ENCODE data around the gene PCDHB12.
"Not testable (repeated sequence)": the region's sequence is repeated elsewhere in the genome, so short reads cannot be mapped to it uniquely, and the experiment has no call there.

Gene PCDHB12

GRCh38 chr5:141201126-141201525, 7.4 kb upstream of the PCDHB12 start:
- DNase-seq (ENCODE audit: extremely low spot score, insufficient read length, low read depth); FAIRE-seq: not testable (repeated sequence)

- DNase-seq (ENCODE audit: extremely low spot score, insufficient read length, low read depth); FAIRE-seq: not testable (repeated sequence)
Measured at GRCh38 chr5:141201646-141202045, 6.9 kb upstream of the PCDHB12 start.

GRCh38 chr5:141210281-141210680, 1.8 kb downstream of the PCDHB12 start:
- FAIRE-seq; DNase-seq (ENCODE audit: extremely low spot score, insufficient read length, low read depth): not testable (repeated sequence)

GRCh38 chr5:141210849-141211248, 2.3 kb downstream of the PCDHB12 start:
- not testable (repeated sequence) for DNase-seq (ENCODE audit: extremely low spot score, insufficient read length, low read depth); FAIRE-seq

GRCh38 chr5:141213656-141214339, 5.3 kb downstream of the PCDHB12 start, which contains the start of gene PCDHB13:
TSS of gene PCDHB13 (plus strand) at chr5:141213919. CDS start at chr5:141214124, 205 bp downstream.
- not testable (repeated sequence) for FAIRE-seq

GRCh38 chr5:141214583-141214982, 6.1 kb downstream of the PCDHB12 start:
- DNase-seq (ENCODE audit: extremely low spot score, insufficient read length, low read depth); FAIRE-seq: not testable (repeated sequence)

More at GRCh38 chr5:141213656-141214339, 5.3 kb downstream of the PCDHB12 start, which contains the start of gene PCDHB13:
- not testable (repeated sequence) for DNase-seq (ENCODE audit: extremely low spot score, insufficient read length, low read depth)

- not testable (repeated sequence) for DNase-seq (ENCODE audit: extremely low spot score, insufficient read length, low read depth); FAIRE-seq
Measured at GRCh38 chr5:141215504-141215903, 7.0 kb downstream of the PCDHB12 start.

- not testable (repeated sequence) for DNase-seq (ENCODE audit: extremely low spot score, insufficient read length, low read depth); FAIRE-seq
Measured at GRCh38 chr5:141216035-141216434, 7.5 kb downstream of the PCDHB12 start.

GRCh38 chr5:141223112-141223783, 14.7 kb downstream of the PCDHB12 start, which contains the start of gene PCDHB14:
TSS of gene PCDHB14 (plus strand) at chr5:141223343. CDS start at chr5:141223506, 163 bp downstream.
- no peak for FAIRE-seq
- DNase-seq (ENCODE audit: extremely low spot score, insufficient read length, low read depth): no peak

GRCh38 chr5:141224844-141225243, 16.3 kb downstream of the PCDHB12 start:
- not testable (repeated sequence) for FAIRE-seq; DNase-seq (ENCODE audit: extremely low spot score, insufficient read length, low read depth)

- not testable (repeated sequence) for DNase-seq (ENCODE audit: extremely low spot score, insufficient read length, low read depth); FAIRE-seq
Measured at GRCh38 chr5:141225421-141225820, 16.9 kb downstream of the PCDHB12 start.

- FAIRE-seq (no peak), DNase-seq (ENCODE audit: extremely low spot score, insufficient read length, low read depth) (no peak)
Measured at GRCh38 chr5:141234109-141234667, 25.7 kb downstream of the PCDHB12 start.

- not testable (repeated sequence) for DNase-seq (ENCODE audit: extremely low spot score, insufficient read length, low read depth); FAIRE-seq
Measured at GRCh38 chr5:141235922-141236321, 27.4 kb downstream of the PCDHB12 start.

GRCh38 chr5:141236516-141237313, 28.2 kb downstream of the PCDHB12 start:
- DNase-seq (ENCODE audit: extremely low spot score, insufficient read length, low read depth) (no peak), FAIRE-seq (no peak)

GRCh38 chr5:141241496-141241895, 33.0 kb downstream of the PCDHB12 start:
- no peak for FAIRE-seq

GRCh38 chr5:141245250-141245717, 36.8 kb downstream of the PCDHB12 start, which contains the start of gene PCDHB15:
TSS of gene PCDHB15 (plus strand) at chr5:141245395. CDS start at chr5:141245579, 184 bp downstream.
- no peak for FAIRE-seq
- no peak for DNase-seq (ENCODE audit: extremely low spot score, insufficient read length, low read depth)

More at GRCh38 chr5:141241496-141241895, 33.0 kb downstream of the PCDHB12 start:
- DNase-seq (ENCODE audit: extremely low spot score, insufficient read length, low read depth): no peak

GRCh38 chr5:141246971-141247370, 38.5 kb downstream of the PCDHB12 start:
- DNase-seq (ENCODE audit: extremely low spot score, insufficient read length, low read depth); FAIRE-seq: not testable (repeated sequence)

- not testable (repeated sequence) for DNase-seq (ENCODE audit: extremely low spot score, insufficient read length, low read depth); FAIRE-seq
Measured at GRCh38 chr5:141247434-141247833, 38.9 kb downstream of the PCDHB12 start.

- FAIRE-seq: no peak
- DNase-seq (ENCODE audit: extremely low spot score, insufficient read length, low read depth): no peak
Measured at GRCh38 chr5:141250576-141250975, 42.1 kb downstream of the PCDHB12 start.

All from GM18507 (cell line).